Mesothelial cell of epicardium (in vitro differentiated cells): ENCODE data around the gene IQGAP1. TPM values are rescaled to one million over a fixed set of nuclear protein-coding genes. Genes with fewer than 3 reads are reported as not detected.
"Not testable (repeated sequence)": the region's sequence is repeated elsewhere in the genome, so short reads cannot be mapped to it uniquely, and the experiment has no call there.

Experiments used
- DNase-seq, 2 experiments: peaks; one replicate each; pipeline ENCODE4 v3.0.0; 2021; ENCODE audit warnings: low spot score in 2 of 2; ENCODE audit not compliant: unreplicated experiment in 2 of 2
- H3K27ac Mint-ChIP-seq: 2 replicates; pipeline ENCODE4 v1.8.0; 2021; ENCODE audit warnings: mixed read lengths
- H3K27me3 Mint-ChIP-seq: 2 replicates; pipeline ENCODE4 v1.8.0; 2021; ENCODE audit warnings: low read depth, mixed read lengths
- H3K36me3 Mint-ChIP-seq: 2 replicates; pipeline ENCODE4 v1.8.0; 2021; ENCODE audit warnings: mixed read lengths
- H3K4me1 Mint-ChIP-seq: 2 replicates; pipeline ENCODE4 v1.8.0; 2021; ENCODE audit warnings: mixed read lengths
- H3K4me3 Mint-ChIP-seq: 2 replicates; pipeline ENCODE4 v1.8.0; 2021; ENCODE audit warnings: mild to moderate bottlenecking, moderate library complexity, mixed read lengths
- H3K9me3 Mint-ChIP-seq: 2 replicates; pipeline ENCODE4 v1.8.0; 2021; ENCODE audit warnings: mixed read lengths
- total RNA-seq: library from RNA; stranded (reverse); gene quantifications from 3 replicates; pipeline ENCODE4 v1.2.1, GENCODE V29; 2021
- TF ChIP-seq, protein P1 (sequence below): fragments of 200-600 bp; sonication (generic); IDR thresholded peaks from one replicate; pipeline ENCODE4 v1.5.0; 2021; ENCODE audit warnings: antibody characterized with exemption; ENCODE audit not compliant: unreplicated experiment

IQGAP1 gene
- total RNA-seq, 1 donor from 2014 or later = 110 TPM

DNA sequence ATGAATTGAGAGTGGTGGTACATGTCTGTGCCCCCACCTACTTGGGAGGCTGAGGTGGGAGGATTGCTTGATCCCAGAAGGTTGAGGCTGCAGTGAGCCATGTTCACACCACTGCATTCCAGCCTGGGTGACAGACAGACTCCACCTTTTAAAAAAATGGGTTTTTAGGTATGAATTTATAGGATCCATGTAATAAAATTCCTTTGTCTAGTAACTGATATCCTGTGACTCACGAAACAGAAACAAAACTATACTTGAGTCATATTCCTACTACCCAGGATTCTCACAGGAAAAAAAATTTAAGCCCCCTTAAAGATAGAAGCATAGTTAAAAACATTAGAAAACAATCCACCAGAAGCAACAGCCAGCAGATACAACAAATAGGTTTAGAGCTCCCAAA is 131.6 kb downstream of the IQGAP1 start:
- TF ChIP-seq, protein P1, sequence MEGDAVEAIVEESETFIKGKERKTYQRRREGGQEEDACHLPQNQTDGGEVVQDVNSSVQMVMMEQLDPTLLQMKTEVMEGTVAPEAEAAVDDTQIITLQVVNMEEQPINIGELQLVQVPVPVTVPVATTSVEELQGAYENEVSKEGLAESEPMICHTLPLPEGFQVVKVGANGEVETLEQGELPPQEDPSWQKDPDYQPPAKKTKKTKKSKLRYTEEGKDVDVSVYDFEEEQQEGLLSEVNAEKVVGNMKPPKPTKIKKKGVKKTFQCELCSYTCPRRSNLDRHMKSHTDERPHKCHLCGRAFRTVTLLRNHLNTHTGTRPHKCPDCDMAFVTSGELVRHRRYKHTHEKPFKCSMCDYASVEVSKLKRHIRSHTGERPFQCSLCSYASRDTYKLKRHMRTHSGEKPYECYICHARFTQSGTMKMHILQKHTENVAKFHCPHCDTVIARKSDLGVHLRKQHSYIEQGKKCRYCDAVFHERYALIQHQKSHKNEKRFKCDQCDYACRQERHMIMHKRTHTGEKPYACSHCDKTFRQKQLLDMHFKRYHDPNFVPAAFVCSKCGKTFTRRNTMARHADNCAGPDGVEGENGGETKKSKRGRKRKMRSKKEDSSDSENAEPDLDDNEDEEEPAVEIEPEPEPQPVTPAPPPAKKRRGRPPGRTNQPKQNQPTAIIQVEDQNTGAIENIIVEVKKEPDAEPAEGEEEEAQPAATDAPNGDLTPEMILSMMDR = no peak
- DNase-seq = no peak
- no peaks in the 10 kb centered on the region for H3K36me3 Mint-ChIP-seq
- no peaks in the 10 kb centered on the region for H3K4me1 Mint-ChIP-seq
- H3K27me3 Mint-ChIP-seq = no peaks in the 10 kb centered on the region
- H3K4me3 Mint-ChIP-seq = no peak overlapping the region
- no peaks in the 10 kb centered on the region for H3K9me3 Mint-ChIP-seq
- H3K27ac Mint-ChIP-seq = no peak overlapping the region

DNA sequence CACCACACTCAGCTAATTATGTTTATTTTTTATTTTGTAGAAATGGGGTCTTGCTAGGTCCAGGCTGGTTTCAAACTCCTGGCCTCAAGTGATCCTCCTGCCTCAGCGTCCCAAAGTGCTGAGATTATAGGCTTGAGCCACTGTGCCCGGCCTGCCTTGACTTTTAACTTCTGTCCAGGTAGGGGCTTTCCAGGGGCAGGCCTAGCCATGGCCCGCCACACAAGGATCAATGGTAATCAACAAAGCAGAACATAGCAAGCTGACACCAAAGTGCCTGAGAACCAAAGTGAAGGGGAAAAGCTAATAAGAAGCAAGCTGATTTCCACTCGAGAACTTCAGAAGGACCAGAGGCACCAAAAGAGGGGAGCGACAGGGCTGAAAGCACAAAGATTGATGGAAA is 132.3 kb downstream of the IQGAP1 start:
- no peaks in the 10 kb centered on the region for H3K27me3 Mint-ChIP-seq
- TF ChIP-seq, protein P1 = no peak
- H3K36me3 Mint-ChIP-seq = no peaks in the 10 kb centered on the region
- H3K27ac Mint-ChIP-seq = no peak overlapping the region
- DNase-seq = no peak
- no peaks in the 10 kb centered on the region for H3K4me1 Mint-ChIP-seq
- no peaks in the 10 kb centered on the region for H3K9me3 Mint-ChIP-seq
- H3K4me3 Mint-ChIP-seq = no peak overlapping the region

DNA sequence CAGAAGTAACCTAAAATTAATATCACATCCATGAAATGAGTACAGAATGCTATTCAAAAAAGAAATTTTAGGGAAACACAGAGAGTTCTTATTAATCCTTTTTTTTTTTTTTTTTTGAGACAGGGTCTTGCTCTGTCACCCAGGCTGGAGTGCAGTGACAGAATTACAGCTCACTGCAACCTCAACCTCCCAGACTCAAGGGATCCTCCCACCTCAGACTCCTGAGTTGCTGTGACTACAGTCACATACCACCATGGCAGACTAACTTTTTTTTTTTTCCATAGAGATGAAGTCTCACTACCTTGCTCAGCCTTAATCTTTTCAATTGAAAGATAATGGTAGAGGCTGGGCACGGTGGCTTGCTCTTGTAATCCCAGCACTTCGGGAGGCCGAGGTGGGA is 135.3 kb downstream of the IQGAP1 start:
- H3K36me3 Mint-ChIP-seq = no peaks in the 10 kb centered on the region
- no peak for DNase-seq
- H3K27ac Mint-ChIP-seq = no peak overlapping the region
- no peak overlapping the region for H3K4me3 Mint-ChIP-seq
- peaks cover under 1% of the 10 kb centered on the region for H3K4me1 Mint-ChIP-seq
- no peaks in the 10 kb centered on the region for H3K27me3 Mint-ChIP-seq
- no peaks in the 10 kb centered on the region for H3K9me3 Mint-ChIP-seq
- TF ChIP-seq, protein P1 = no peak

DNA sequence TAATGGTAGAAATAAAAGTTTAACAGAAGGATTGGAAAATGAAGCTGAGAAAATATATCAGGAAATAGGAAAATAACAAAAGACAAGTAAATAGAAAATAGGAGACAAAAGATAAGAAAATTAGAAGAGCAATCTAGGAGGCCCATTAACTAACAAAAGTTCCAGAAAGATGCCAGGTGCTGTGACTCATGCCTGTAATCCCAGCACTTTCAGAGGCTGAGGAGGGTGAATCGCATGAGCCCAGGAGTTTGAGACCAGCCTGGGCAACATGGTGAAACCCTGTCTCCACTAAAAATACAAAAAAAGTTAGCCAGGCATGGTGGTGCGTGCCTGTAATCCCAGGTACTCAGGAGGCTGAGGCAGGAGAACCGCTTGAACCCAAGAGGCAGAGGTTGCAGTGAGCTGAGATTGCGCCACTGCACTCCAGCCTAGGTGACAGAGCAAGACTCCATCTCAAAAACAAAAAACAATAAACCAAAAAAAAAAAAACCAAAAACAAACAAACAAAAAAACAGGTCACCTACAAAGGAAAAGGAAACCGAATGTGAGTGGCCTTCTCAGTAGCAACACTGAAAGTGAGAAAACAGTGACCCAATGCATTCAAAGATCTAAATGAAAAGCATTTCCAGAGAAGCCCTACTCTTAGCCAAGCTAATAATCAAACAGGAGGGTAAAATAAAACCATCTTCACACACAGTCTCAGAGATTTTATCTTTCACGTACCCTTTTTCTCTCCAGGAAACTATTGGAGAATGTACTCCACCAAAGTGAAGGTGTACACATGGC is 136.2 kb downstream of the IQGAP1 start:
- H3K9me3 Mint-ChIP-seq, DNase-seq, H3K4me1 Mint-ChIP-seq, H3K4me3 Mint-ChIP-seq, H3K27ac Mint-ChIP-seq, H3K36me3 Mint-ChIP-seq, H3K27me3 Mint-ChIP-seq: not testable (repeated sequence)

DNA sequence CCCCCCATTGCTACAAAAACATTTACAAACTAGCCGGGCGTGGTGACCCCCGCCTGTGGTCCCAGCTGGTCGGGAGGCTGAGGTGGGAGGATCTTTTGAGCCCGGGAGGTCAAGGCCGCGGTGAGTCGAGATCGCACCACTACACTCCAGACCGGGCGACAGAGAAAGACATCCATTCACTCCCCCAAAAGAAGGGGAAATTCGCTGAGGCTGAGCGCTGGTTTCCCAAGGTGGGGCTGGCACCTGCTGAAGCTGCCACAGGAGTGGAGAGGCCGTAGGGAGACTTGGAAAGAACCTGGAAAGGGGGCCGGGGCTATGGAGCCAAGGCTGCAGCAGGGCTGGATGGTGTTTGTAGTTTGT is 140.9 kb downstream of the IQGAP1 start:
- H3K9me3 Mint-ChIP-seq = no peaks in the 10 kb centered on the region
- peaks cover 4% of the 10 kb centered on the region for H3K36me3 Mint-ChIP-seq
- peak overlapping the region; percentile 83 for H3K4me3 Mint-ChIP-seq
- no peaks in the 10 kb centered on the region for H3K27me3 Mint-ChIP-seq
- DNase-seq = no peak
- H3K4me1 Mint-ChIP-seq = peaks cover 35% of the 10 kb centered on the region
- H3K27ac Mint-ChIP-seq = peak overlapping the region; percentile 97
- TF ChIP-seq, protein P1 = no peak

DNA sequence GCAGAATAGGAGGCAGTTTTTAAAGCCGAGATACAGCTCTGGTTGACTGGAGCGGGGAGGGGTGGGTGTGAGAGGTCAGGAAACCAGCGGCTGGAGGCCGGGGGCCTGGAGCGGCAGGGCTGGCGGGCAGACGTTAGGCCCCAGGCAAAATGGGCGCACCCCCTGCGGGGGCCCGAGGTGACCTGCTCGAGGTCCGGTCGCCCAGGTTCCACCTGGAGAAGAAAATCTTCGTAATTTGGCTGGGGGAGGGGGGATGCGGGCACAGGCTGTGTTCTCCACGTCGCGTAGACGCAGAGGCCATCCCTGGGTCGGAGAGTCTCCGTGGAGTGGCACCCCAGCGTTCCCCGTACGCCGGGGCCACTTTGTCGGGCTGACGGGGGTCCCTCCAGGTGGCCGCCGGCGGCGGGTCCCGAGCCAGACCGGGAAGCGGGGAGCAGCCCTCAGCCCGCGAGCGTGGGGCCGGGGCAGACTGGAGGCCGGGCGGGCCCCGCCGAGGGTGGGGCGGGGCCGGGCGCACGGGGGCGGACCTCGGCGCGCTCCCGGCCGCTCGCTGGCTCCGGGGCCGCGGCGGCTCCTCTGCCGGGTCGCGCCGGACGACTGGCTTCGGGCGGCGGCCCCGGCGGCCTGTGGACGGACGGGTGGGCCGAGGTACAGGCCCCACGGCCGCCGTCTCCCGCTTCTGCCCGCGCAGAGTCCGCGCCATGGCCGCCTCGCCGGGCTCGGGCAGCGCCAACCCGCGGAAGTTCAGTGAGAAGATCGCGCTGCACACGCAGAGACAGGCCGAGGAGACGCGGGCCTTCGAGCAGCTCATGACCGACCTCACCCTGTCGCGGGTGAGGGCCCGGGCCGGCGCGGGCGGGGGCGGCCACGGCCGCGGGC is 141.6 kb downstream of the IQGAP1 start, which contains the start of gene CRTC3:
Gene CRTC3 (plus strand): TSS at position 553 of the 879 bp plus-strand sequence. CDS start 149 bp downstream, at position 702.
- H3K36me3 Mint-ChIP-seq = peaks cover 4% of the 10 kb centered on the region
- peak; percentile 34 to 66 for DNase-seq
- peaks cover 37% of the 10 kb centered on the region for H3K4me1 Mint-ChIP-seq
- H3K4me3 Mint-ChIP-seq = peak within 1 kb of the TSS; percentile 83
- no peaks in the 10 kb centered on the region for H3K27me3 Mint-ChIP-seq
- H3K9me3 Mint-ChIP-seq = no peaks in the 10 kb centered on the region
- H3K27ac Mint-ChIP-seq = peak within 1 kb of the TSS; percentile 97
- TF ChIP-seq, protein P1 = no peak
